Activated CD8-positive, alpha-beta T cell treated with anti-CD3 and anti-CD28 coated beads for 36 hours (primary cell): ENCODE data around the gene PRKAR1A. TPM values are rescaled to one million over a fixed set of nuclear protein-coding genes. Genes with fewer than 3 reads are reported as not detected.

Experiments used
- ATAC-seq: fragments of 200-7000 bp; cut with Tn5 transposase; one replicate; pipeline ENCODE4 v1.10.0; 2021; ENCODE audit warnings: mild to moderate bottlenecking, moderate library complexity
- CTCF ChIA-PET: fragments of 350-600 bp; sonication (Branson Sonifier 250); formaldehyde crosslinking; loops from one replicate; lab custom pipeline; 2021; ENCODE audit warnings: antibody characterized with exemption; lab: Charles Lee
- POLR2A ChIA-PET: fragments of 350-600 bp; sonication (Branson Sonifier 250); formaldehyde crosslinking; loops from one replicate; lab custom pipeline; 2021; ENCODE audit warnings: antibody characterized with exemption; lab: Charles Lee
- DNase-seq: peaks from one replicate; pipeline ENCODE4 v3.0.0-alpha.2; 2020
- H3K27ac Mint-ChIP-seq: one replicate; pipeline ENCODE4 v1.8.0; 2021; ENCODE audit warnings: mild to moderate bottlenecking, mixed read lengths
- H3K27me3 Mint-ChIP-seq: one replicate; pipeline ENCODE4 v1.8.0; 2021; ENCODE audit warnings: mixed read lengths
- H3K36me3 Mint-ChIP-seq: one replicate; pipeline ENCODE4 v1.8.0; 2021; ENCODE audit warnings: low read depth, mixed read lengths
- H3K4me1 Mint-ChIP-seq: one replicate; pipeline ENCODE4 v1.8.0; 2021; ENCODE audit warnings: low read depth, mixed read lengths
- H3K4me3 Mint-ChIP-seq: one replicate; pipeline ENCODE4 v1.8.0; 2021; ENCODE audit warnings: mild to moderate bottlenecking, moderate library complexity, mixed read lengths
- H3K9me3 Mint-ChIP-seq: one replicate; pipeline ENCODE4 v1.8.0; 2021; ENCODE audit warnings: mixed read lengths
- CTCF ChIP-seq: fragments of 200-600 bp; IDR thresholded peaks from one replicate; pipeline ENCODE4 v1.8.0; 2022; ENCODE audit warnings: antibody characterized with exemption, mild to moderate bottlenecking
- intact Hi-C: fragments of 100-400 bp; cut with micrococcal nuclease; formaldehyde crosslinking; loops from one replicate; pipeline ENCODE4 v1.10.0; 2022
- total RNA-seq, 2 experiments: library from RNA; stranded (reverse); gene quantifications; one replicate each; pipeline ENCODE4 v1.2.3, GENCODE V29; 2021

PRKAR1A gene
- total RNA-seq, 2 experiments from 2014 or later: 157 to 168 TPM

- Mint-ChIP-seq H3K9me3 (no peaks in the 10 kb centered on the region), H3K4me1 (peaks cover 19% of the 10 kb centered on the region), H3K4me3 (no peak overlapping the region), H3K27ac (no peak overlapping the region), H3K27me3 (peaks cover 53% of the 10 kb centered on the region), H3K36me3 (no peaks in the 10 kb centered on the region)
- no peak for TF ChIP-seq CTCF
- POLR2A ChIA-PET: interaction anchor here (0.6 to 1.0 kb wide), 2 partner anchors 17 to 106 kb away, joined by 3 to 4 read pairs; no protein-coding TSS in a partner anchor
- DNase-seq (no peak), ATAC-seq (no peak)
- intact Hi-C loops: no loop called here
- CTCF ChIA-PET: interaction anchor here (1.9 kb wide), 1 partner anchor 63 kb away, joined by 5 read pairs; no protein-coding TSS in a partner anchor
Observed at GRCh38 chr17:68596411-68596945, 84.2 kb downstream of the PRKAR1A start.

DNA sequence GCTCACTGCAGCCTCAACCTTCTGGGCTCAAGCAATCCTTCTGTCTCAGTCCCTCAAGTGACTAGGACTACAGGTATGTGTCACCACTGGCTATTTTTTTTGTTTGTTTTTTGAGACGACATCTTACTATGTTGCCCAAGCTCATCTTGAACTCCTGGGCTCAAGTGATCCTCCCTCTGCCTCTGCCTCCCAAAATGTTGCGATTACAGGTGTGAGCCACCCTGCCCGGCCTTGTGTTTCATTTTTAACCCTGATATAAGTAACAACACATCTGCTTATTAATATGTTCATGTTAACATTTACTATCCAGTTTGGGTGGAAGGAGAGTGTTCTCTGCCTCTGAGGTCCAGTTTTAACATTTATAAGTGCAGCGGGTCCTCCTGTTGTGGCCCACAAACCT lies 85.8 kb downstream of the PRKAR1A start:
- H3K9me3 Mint-ChIP-seq: no peaks in the 10 kb centered on the region
- DNase-seq: no peak
- H3K4me1 Mint-ChIP-seq: peaks cover 24% of the 10 kb centered on the region
- H3K36me3 Mint-ChIP-seq: no peaks in the 10 kb centered on the region
- no peak for TF ChIP-seq CTCF
- POLR2A ChIA-PET: no interaction called here
- CTCF ChIA-PET: interaction anchor here (1.2 kb wide), 1 partner anchor 16 kb away, joined by 3 read pairs; no protein-coding TSS in a partner anchor
- no peak for ATAC-seq
- no peak overlapping the region for H3K4me3 Mint-ChIP-seq
- peaks cover 58% of the 10 kb centered on the region for H3K27me3 Mint-ChIP-seq
- intact Hi-C loops: no loop called here
- no peak overlapping the region for H3K27ac Mint-ChIP-seq

- DNase-seq: no peak
- Mint-ChIP-seq H3K9me3 (no peaks in the 10 kb centered on the region), H3K4me3 (no peak overlapping the region), H3K4me1 (peaks cover 24% of the 10 kb centered on the region), H3K27me3 (peaks cover 61% of the 10 kb centered on the region), H3K27ac (no peak overlapping the region), H3K36me3 (no peaks in the 10 kb centered on the region)
- ChIA-PET POLR2A (no interaction called here), CTCF (no interaction called here)
- ATAC-seq: no peak
- no peak for TF ChIP-seq CTCF
- intact Hi-C loops: no loop called here
Observed at GRCh38 chr17:68598545-68598961, 86.3 kb downstream of the PRKAR1A start.

GRCh38 chr17:68599091-68599490 lies 86.9 kb downstream of the PRKAR1A start:
- DNase-seq (no peak), ATAC-seq (no peak)
- TF ChIP-seq CTCF: no peak
- no peak overlapping the region for H3K27ac Mint-ChIP-seq
- H3K9me3 Mint-ChIP-seq: no peaks in the 10 kb centered on the region
- ChIA-PET POLR2A (no interaction called here), CTCF (no interaction called here)
- peaks cover 58% of the 10 kb centered on the region for H3K27me3 Mint-ChIP-seq
- H3K4me3 Mint-ChIP-seq: no peak overlapping the region
- no peaks in the 10 kb centered on the region for H3K36me3 Mint-ChIP-seq
- intact Hi-C loops: no loop called here
- H3K4me1 Mint-ChIP-seq: peaks cover 24% of the 10 kb centered on the region

GRCh38 chr17:68599552-68600066 lies 87.4 kb downstream of the PRKAR1A start:
- no peak for ATAC-seq
- Mint-ChIP-seq H3K27me3 (peaks cover 55% of the 10 kb centered on the region), H3K27ac (no peak overlapping the region), H3K36me3 (no peaks in the 10 kb centered on the region), H3K4me3 (peak overlapping the region; percentile 51), H3K9me3 (no peaks in the 10 kb centered on the region), H3K4me1 (peaks cover 24% of the 10 kb centered on the region)
- no peak for TF ChIP-seq CTCF
- CTCF ChIA-PET: interaction anchor here (0.7 kb wide), 1 partner anchor 14 kb away, joined by 3 read pairs; no protein-coding TSS in a partner anchor
- intact Hi-C loops: no loop called here
- no peak for DNase-seq
- POLR2A ChIA-PET: no interaction called here
